Measurements from ENCODE around the gene ZNF683.

Gene ZNF683

DNA sequence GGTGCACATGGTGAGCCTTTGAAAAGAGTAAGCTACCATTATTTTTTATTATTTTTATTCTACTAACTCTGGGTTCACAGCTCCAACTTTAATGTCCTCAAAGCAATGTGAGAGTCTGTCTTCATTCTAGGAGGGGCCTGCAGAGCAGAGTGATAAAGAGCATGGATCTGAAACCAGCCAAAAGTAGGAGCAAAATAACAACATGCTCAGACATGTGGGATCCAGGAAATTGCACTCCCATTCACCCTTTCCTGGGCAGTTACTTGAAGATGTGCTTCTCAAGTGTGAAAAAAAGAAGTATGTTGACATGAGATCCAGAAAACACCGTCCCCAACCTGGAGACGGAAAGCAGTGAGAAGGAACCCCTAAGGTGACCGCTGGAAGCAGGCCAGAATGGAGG, 29.3 kb upstream of the ZNF683 start:
- no peak for DNase-seq (ENCODE audit: low read depth)
- TF ChIP-seq, protein P1, sequence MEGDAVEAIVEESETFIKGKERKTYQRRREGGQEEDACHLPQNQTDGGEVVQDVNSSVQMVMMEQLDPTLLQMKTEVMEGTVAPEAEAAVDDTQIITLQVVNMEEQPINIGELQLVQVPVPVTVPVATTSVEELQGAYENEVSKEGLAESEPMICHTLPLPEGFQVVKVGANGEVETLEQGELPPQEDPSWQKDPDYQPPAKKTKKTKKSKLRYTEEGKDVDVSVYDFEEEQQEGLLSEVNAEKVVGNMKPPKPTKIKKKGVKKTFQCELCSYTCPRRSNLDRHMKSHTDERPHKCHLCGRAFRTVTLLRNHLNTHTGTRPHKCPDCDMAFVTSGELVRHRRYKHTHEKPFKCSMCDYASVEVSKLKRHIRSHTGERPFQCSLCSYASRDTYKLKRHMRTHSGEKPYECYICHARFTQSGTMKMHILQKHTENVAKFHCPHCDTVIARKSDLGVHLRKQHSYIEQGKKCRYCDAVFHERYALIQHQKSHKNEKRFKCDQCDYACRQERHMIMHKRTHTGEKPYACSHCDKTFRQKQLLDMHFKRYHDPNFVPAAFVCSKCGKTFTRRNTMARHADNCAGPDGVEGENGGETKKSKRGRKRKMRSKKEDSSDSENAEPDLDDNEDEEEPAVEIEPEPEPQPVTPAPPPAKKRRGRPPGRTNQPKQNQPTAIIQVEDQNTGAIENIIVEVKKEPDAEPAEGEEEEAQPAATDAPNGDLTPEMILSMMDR (conservative IDR thresholded peaks at IDR 0.05; ENCODE audit: control insufficient read depth, insufficient read depth, low read depth, low read length) = no peak
- no peak overlapping the region for H3K4me3 ChIP-seq (ENCODE audit: control insufficient read depth, low read depth, low read length)

DNA sequence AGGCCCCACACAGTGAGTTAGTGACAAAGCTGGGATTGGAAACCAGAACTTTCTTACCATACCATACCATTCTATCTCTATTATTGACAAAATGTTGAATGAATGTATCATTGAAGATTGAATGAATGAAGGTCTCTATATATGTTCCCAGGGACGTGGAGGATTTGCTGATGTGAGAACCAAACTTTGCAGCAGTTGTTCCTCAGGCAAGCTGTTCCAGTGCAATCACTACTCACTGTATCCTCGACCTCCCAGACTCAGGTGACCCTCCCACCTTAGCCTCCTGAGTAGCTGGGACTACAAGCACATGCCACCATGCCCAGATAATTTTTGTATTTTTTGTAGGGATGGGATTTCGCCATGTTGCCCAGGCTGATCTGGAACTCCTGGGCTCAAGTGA, 26.5 kb upstream of the ZNF683 start:
- no peak overlapping the region for H3K4me3 ChIP-seq (ENCODE audit: control insufficient read depth, low read depth, low read length)
- TF ChIP-seq, protein P1 (conservative IDR thresholded peaks at IDR 0.05; ENCODE audit: control insufficient read depth, insufficient read depth, low read depth, low read length) = no peak
- DNase-seq (ENCODE audit: low read depth) = no peak

DNA sequence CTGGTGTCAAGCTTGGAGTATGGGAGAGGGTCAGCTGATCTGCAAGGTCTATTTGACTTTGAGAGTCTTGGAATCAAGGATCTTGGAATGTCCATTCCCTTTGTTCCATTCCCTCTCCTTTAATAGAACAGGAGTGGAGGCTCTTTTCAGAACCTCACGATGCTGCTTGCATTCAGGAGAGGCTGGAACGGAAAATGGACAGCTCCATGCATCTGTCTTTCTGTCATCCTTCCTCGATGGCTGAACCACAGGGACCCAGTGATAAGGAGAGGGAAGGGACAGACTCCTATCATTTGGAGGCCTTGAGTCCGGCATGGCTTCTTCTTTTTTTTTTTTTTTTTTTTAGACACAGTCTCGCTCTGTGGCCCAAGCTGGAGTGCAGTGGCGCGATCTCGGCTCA, 23.2 kb upstream of the ZNF683 start:
- no peak for DNase-seq (ENCODE audit: low read depth)
- TF ChIP-seq, protein P1 (conservative IDR thresholded peaks at IDR 0.05; ENCODE audit: control insufficient read depth, insufficient read depth, low read depth, low read length) = no peak
- no peak overlapping the region for H3K4me3 ChIP-seq (ENCODE audit: control insufficient read depth, low read depth, low read length)

DNA sequence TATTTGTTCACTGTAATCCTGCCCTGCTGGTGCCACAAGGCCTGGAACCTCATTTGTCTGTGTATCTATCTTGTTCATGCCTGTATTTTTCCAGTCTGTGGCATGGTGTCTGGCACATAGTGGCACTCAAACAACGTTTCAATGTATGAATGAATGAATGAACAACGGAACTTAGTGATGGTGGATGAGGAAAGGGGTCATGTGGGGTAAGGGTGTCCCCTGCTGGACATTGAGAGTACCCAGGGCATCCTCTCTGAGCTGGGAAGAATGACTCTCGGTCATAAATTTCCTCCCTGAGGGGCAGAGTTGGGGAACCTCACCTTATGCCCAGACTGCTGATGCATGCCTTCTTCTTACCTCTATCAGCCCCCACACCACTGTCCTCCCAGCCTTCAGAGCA, 18.9 kb upstream of the ZNF683 start:
- TF ChIP-seq, protein P1 (conservative IDR thresholded peaks at IDR 0.05; ENCODE audit: control insufficient read depth, insufficient read depth, low read depth, low read length) = peak; percentile 98
- H3K4me3 ChIP-seq (ENCODE audit: control insufficient read depth, low read depth, low read length) = no peak overlapping the region
- DNase-seq (ENCODE audit: low read depth) = peak; percentile 70

DNA sequence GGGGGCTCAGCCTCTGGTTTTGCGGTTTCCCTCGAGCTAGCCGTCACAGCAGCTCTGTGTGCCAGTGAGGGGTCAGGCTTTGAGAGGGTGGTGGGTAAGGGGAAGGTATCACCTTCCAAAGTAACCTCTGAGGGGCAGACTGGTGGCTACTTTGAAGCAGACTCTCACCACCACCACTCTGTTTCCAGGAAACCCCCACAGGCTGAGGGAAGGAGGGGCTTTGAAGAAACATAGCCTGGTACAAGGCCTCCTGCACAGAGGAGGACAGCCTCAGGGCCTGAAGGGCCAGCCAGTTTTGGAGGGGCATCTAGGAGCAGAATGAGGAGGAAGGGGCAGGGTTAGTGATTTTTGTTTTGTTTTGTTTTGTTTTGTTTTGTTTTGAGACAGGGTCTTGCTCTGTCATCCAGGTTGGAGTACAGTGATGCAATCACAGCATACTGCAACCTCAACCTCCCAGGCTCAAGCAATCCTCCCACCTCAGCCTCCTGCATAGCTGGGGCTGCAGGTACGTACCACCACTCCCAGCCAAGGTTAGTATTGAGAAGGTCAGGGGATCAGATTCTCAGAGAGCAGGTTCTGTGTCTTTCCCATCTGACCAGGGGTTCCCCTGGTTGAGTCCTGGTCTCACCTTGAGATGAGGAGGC, 17.2 kb upstream of the ZNF683 start:
- TF ChIP-seq, protein P1 (conservative IDR thresholded peaks at IDR 0.05; ENCODE audit: control insufficient read depth, insufficient read depth, low read depth, low read length) = no peak
- no peak for DNase-seq (ENCODE audit: low read depth)
- no peak overlapping the region for H3K4me3 ChIP-seq (ENCODE audit: control insufficient read depth, low read depth, low read length)

DNA sequence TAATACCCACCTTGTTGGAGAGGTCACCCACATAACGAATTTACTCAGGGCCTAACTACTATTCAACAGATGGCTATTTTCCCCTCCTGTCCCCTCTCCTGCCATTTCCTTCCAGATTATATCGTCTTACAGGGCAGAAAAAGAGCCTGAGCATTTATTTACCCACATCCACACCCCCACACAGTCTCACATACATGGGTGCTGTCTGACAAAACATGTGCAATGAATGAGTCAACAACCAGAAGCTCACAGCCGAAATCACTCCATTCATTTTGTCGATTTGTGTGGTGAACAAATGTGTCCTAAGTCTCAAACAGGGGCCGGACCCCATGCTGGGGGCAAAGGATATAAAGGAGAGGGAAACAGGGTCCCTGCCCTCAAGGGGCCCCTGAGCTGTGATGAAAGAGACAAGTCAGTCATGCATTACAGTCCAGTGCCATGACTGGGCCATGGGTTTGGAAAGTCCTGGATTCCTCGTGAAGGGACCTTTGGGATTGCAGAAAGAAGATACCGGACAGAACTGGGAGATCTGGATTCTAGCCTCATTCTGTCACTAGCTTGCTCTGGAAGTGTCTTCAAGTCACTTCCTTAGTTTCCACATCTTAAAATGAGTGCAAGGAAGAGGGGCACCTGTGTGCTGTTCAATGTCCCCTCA, 16.4 kb upstream of the ZNF683 start:
- peak; percentile 62 for DNase-seq (ENCODE audit: low read depth)
- no peak overlapping the region for H3K4me3 ChIP-seq (ENCODE audit: control insufficient read depth, low read depth, low read length)
- TF ChIP-seq, protein P1 (conservative IDR thresholded peaks at IDR 0.05; ENCODE audit: control insufficient read depth, insufficient read depth, low read depth, low read length) = no peak

Measured in fibroblast of mammary gland (primary cell).